Left hindlimb (tissue), 1 donor: ENCODE data around the gene ZBTB46.

Experiments used
- DNase-seq: peaks from one replicate; pipeline ENCODE4 v3.0.0-alpha.2; 2018

ZBTB46 gene

GRCh38 chr20:63837479-63837878, 6.4 kb upstream of the ZBTB46 start:
- DNase-seq = peak; percentile 32

DNA sequence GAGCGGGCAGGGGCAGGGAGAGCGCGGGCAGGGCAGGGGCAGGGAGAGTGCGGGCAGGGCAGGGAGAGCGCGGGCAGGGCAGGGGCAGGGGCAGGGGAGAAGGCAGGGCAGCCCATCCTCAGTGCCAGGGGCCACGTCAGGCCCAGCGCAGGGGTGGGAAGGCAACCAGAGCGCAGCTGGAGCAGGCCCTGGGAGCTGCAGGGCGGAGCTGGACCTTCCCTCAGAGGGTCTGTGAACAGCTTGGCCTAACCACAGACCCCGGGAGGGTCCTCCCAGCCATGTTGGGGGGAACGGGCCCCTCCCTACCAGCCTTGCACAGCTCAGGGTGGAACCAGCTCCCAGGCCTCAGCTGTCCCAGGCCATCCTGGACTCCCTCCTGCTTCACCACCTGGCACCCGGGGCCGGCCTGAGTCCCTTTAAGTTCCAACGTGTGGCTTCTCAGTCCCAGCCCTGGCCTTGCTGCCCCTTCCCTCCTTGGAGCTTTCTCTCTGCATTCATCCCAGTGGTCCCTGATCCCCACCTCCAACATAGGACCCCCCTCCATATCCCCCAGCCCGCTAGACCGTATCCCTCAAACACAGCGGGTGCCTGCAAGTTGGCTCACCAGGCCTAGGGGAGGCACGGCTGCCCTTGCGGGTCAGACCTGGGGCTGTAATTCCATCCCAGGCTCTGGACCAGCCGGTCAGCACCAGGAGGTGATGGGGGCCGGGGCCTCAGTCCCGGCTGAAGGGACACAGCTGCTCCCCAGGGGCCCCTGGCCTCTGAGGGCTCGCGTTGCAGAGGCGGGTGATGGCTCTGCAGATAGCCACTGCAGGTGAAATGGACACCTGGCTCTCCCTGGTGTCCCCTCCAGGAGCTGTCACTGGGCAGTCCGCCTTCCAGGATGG, 5.6 kb upstream of the ZBTB46 start:
- peak; percentile 77 for DNase-seq

GRCh38 chr20:63835021-63835858, 4.2 kb upstream of the ZBTB46 start:
- DNase-seq = peak; percentile 97

DNA sequence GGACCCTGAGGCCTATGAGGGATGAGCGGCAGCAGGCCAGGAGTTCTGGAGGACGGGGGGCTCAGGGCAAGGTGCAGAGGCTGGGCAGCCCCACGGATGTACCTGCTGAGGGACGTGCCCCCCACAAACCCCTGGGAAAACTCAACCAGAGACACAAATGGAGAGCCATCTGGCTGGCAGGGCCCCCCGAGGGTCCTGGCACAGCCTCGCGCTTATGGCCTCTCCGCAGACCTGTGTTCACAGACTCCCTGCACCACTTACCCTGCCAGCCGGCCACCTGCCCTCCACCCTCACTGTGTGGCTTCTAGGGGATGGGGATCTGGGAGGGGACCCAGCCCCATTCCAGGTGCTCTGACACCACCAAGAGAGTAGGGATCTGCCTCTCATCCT, 3.4 kb upstream of the ZBTB46 start:
- no peak for DNase-seq

DNA sequence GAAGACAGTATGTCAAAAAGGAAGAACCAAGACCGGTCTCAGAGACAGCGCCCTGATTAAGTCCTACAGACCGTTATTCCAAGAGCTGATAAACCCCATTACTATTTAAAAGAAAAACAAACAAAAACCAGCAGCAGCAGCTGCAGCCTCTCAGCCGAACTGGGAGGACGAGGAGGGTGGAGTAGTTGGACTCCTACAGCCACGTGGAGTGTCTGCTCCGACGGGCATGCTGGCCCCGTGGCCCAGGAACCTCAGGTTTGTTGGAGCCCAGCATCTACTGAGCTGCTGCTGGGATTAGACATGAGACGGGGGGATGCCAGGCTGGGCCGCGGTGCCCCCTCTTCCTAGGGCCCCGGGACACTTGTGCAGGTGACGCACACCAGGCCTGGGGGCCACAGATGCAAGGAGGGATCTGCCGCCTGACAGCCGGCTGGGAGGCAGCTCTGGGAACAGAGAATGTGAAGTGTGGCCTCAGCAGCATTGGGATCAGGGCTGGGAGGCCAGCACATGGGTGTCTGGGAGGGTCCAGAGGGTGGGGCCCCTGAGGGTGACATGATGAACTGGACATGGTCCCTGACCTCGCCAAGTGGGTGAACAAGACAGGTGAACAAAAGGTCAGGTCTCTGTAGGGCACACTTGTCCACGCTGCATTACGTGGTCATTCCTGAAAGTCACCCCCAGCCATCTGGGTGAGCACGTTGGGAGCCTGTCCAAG, 2.9 kb upstream of the ZBTB46 start:
- no peak for DNase-seq

GRCh38 chr20:63831993-63832686, 1.1 kb upstream of the ZBTB46 start:
- peak; percentile 49 for DNase-seq

GRCh38 chr20:63831646-63831992, 555 bp upstream of the ZBTB46 start:
- no peak for DNase-seq

- DNase-seq = no peak
Observed at GRCh38 chr20:63829945-63830835, 874 bp downstream of the ZBTB46 start.

DNA sequence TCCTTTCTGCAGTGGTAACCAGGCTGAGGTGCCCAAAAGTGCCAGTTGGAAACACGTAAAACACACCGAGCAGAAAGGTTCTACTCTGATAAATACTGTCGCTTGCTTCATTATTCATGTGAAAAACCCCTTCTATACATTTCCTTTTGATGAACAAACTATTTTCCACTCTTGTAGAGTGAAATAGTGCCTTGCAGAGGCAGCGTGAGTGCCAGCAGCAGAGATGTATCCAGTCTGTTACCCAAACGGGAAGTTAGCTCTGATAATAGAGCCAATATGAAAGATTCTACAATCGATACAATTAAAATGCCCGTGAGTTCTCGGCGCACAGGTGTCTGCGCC, 1.5 kb downstream of the ZBTB46 start:
- DNase-seq = no peak

DNA sequence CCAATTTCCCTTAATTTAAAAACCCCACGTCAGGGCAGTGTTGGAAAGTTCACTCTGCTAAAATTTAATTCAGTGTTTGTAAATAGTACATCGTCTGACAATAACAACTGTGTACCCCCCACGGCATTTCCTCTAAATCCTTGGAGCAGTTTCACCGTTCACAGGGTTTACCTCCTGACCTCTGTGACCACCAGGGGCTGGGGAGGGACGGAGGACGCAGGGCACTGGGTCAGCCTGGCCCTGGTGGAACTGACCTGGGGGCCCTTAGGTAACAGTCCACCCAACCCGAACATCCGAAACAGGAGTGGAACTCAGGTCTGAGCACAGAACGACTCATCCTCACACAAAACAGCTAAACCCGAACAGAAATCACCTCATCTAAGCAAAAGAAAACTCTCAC, 2.1 kb downstream of the ZBTB46 start:
- no peak for DNase-seq

DNA sequence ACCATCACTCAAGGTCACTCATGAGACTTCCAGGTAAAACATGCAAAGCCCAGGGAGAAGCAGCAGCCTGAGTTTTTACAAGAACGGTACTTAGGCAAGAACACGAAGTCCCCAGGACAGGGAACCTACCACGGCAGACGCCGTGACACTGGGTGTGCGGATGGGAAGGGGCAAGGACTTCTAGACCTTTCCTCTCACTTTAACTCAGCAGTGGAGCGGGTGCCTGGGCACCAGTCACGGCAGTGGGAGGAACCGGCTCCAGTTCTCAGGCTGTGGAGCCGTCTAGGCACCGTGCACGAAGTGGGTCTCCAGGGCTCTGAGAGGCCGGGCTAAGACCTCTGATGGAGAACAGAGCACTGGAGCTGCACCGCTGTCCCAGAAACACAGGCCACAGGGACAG, 2.5 kb downstream of the ZBTB46 start:
- no peak for DNase-seq

GRCh38 chr20:63828124-63828523, 2.9 kb downstream of the ZBTB46 start:
- no peak for DNase-seq

- no peak for DNase-seq
Observed at GRCh38 chr20:63826753-63827152, 4.3 kb downstream of the ZBTB46 start.

- no peak for DNase-seq
Observed at GRCh38 chr20:63825331-63826118, 5.5 kb downstream of the ZBTB46 start.

GRCh38 chr20:63823691-63824311, 7.3 kb downstream of the ZBTB46 start:
- no peak for DNase-seq

DNA sequence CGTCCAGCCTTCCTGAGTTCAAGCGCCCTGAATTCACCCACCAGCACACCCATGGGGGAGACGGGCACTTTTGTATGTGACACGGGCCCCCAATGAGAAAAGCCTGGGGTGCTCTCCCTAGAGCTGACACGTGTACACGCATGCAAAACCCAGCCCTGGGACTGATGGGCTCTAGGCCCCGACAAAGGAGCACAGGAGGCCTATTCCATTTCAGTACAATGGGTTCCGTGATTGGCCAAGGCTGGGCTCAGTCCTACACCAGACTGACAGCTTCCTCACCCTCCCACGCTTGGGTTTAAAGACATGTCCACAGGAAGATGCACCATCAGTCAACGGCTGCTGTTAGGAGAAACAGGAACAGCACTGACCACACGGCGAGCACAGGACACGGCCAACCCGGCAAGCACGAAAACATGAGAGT, 8.8 kb downstream of the ZBTB46 start:
- DNase-seq = no peak

GRCh38 chr20:63821811-63822210, 9.3 kb downstream of the ZBTB46 start:
- no peak for DNase-seq

- no peak for DNase-seq
Observed at GRCh38 chr20:63819224-63819921, 11.7 kb downstream of the ZBTB46 start.

- no peak for DNase-seq
Observed at GRCh38 chr20:63815615-63816253, 15.3 kb downstream of the ZBTB46 start.
